Stimulated activated CD8-positive, alpha-beta memory T cell treated with anti-CD3 and anti-CD28 coated beads, Interleukin-2, amount 100 ng/mL, for 1 hour (primary cell): ENCODE measurements around the gene ARHGAP6.

Experiments
- DNase-seq, 2 donors: peaks; one replicate each; pipeline ENCODE4 v3.0.0-alpha.2; 2020; ENCODE audit warnings: low read depth in 2 of 2

ARHGAP6 gene

DNA sequence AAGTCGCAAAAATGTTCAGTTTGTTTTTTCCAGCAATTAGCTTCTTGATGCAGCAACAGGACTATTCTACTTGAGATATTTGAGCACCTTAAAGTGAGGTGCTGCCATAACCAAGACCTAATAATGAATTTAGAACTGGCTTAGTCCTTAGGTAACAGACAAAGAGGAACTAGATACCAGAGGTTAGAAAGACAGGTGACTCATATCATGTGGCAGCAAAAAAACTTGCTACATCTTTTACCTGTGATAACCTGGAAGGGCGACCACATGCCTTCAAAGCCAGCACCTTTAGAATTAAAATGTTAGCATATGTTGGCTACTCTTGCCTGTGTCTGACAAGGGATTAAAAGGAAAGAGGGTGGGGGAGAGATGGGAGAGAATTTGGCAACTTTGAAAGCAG lies 90.4 kb downstream of the ARHGAP6 start:
- no peak for DNase-seq

DNA sequence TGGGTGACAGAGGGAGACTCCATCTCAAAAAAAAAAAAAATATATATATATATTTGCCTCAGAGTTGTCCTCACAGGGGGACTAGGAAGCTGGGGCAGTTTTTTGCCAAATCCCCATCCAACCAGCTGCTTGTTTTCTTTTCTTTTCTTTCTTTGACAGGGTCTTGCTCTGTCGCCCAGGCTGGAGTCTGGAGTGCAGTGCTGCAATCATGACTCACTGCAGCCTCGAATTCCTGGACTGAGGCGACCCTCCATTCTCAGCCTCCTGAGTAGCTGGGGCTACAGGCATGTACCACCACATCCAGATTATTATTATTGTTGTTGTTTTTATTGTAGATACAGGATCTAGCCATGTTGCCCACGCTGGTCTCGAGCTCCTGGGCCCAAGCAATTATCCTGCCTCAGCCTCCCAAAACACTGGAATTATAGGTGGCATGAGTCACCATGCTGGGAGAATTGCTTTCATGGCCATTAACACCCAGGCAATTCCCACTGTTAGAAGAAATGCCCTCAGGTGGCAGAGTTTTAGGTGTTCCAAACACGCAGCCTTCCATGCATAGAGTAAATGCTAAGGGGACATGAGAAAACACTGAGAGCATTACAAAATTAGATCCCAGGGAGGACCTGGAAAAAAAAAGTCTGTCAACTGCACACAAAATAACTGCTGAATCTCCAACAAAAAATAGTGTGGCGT lies 98.0 kb downstream of the ARHGAP6 start:
- no peak for DNase-seq

GRCh38 chrX:11566789-11567188 lies 98.9 kb downstream of the ARHGAP6 start:
- DNase-seq, result no peak

GRCh38 chrX:11566173-11566572 lies 99.5 kb downstream of the ARHGAP6 start:
- no peak for DNase-seq

GRCh38 chrX:11564546-11564945 lies 101.2 kb downstream of the ARHGAP6 start:
- DNase-seq, result no peak

- DNase-seq, result no peak
Measured at GRCh38 chrX:11562570-11562969, 103.2 kb downstream of the ARHGAP6 start.

DNA sequence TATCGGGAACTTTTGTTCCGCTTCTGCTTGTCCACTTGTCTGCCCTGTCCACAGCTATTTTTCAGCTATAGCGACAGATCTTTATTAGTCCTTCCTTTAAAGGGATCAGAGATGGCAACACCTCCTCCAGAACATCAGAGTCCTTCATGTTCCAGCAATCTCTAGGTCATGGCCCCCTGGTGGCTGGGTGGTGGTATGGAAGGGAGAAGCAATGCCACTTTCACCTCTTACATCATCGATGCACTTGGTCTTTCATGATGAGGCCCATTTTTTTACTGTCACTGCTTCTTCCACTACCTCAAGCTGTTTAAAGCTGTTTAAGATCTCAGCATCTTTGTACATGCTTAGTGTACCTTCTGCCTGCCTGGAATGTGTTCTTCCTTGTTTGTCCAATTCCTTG lies 106.7 kb downstream of the ARHGAP6 start:
- peak in 1 of 2 donors; percentile 4 for DNase-seq

GRCh38 chrX:11557120-11557519 lies 108.6 kb downstream of the ARHGAP6 start:
- DNase-seq, result no peak

GRCh38 chrX:11555759-11556158 lies 110.0 kb downstream of the ARHGAP6 start:
- DNase-seq, result no peak

GRCh38 chrX:11553594-11553993 lies 112.1 kb downstream of the ARHGAP6 start:
- DNase-seq, result no peak

GRCh38 chrX:11551151-11551550 lies 114.6 kb downstream of the ARHGAP6 start:
- no peak for DNase-seq

DNA sequence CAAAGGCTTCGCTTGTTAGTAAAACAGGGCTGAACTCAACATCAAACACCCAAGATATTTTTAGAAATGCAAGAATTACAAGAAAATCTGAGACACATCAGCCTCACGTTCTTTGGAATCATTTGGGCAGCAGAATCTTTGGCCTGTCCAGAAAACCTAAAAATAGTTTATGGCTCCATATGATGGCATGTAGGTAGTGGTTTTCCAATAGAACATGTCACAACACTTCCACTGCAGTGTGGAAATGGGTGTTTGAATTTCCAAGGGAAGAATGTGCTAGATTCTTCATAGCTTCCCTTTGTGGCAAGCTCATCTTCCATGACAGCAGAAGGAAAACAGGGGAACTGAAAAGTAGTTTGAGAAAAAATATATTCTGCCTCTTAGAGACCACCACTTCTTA lies 118.8 kb downstream of the ARHGAP6 start:
- DNase-seq, result no peak

- no peak for DNase-seq
Measured at GRCh38 chrX:11543249-11543648, 122.5 kb downstream of the ARHGAP6 start.

DNA sequence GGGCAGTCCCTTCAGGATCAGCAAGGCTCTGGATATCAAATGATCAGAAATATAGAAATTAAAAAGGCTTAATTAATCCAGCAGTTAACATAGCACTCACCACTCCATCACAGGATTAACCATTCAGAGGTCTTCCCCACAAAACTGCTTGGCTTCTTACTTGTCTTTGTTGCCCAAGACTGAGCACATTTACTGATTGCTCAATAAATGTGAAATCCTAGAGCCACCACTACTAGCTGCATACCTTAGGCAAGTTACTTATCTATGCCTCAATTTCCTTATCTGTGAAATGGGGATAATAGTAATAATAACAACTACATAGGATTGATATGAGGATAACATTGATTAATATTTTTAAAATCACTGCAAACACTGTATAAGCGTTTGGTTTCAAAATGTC lies 124.2 kb downstream of the ARHGAP6 start:
- DNase-seq, result no peak

GRCh38 chrX:11540532-11541377 lies 125.0 kb downstream of the ARHGAP6 start:
- no peak for DNase-seq

DNA sequence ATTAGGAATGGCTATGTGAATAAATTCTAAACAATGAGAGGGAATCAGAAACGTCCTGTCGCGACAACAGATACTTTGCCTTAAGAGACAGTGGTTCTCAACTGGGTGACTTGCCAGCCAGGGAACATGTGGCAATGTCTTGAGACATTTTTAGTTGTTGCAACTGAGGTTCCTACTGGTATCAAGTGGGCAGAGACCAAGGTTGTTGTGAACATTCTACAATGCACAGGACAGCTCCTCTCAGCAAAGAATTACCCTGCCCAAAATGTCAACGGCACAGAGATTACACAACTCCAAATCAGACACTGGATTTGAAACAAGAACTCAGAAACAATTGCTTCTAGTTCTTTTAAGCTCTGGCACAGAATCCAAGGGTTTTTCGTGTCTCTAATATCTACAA lies 128.6 kb downstream of the ARHGAP6 start:
- DNase-seq, result no peak

DNA sequence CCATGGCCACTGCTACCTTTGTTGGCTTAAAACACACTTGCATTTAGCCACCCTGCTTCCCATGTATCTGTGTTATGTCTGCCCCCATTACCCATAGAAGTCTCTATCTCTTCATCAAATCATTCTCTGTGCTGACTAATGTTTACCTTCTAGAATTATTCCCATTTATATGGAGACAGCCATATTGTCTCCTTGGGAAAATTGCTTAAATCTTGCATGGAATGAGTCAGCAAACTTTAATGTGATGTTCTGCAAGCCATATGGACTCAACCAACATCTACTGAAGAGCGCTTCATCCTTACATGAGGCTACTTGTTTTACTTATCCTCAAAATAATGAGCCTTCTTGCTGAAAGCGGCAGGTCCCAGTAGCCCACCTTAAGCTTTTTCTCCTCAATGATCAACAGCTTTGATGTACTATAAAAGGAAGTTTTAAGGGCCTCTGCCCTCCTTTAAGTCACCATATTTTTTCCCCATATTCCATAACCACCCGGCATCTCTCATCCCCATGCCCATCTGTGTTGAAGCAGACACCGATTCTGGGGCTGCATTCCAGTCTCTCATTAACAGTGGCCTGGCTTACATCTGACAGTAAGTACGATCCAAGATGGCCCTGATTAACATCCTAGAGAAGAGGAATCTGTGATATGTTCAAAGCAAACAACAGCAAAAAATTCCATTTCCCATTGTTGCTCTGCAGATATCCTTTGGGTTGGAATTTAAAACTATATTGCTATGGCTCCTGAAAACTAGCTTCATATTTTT lies 130.4 kb downstream of the ARHGAP6 start:
- DNase-seq, result no peak

DNA sequence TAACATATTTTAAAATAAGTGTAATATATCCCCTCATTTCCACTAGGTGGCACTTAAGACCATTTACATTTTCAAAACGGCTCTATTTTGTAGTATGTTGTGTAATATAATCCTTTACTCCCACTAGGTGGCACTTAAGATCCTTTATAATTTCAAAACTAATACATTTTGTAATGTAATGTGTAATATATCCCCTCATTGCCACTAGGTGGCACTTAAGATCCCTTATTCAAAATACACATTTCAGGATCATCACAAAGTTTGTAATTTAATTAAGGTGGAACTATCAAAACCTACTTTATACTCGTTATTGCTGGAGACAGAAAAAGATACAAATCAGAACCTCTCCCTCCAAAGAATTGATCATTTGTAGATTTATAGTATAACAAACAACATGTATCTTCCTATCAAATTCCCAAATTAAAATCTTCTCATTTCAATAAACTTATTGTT lies 132.5 kb downstream of the ARHGAP6 start:
- no peak for DNase-seq

- DNase-seq, result no peak
Measured at GRCh38 chrX:11532291-11533078, 133.2 kb downstream of the ARHGAP6 start.

GRCh38 chrX:11531226-11531625 lies 134.5 kb downstream of the ARHGAP6 start:
- DNase-seq, result no peak

DNA sequence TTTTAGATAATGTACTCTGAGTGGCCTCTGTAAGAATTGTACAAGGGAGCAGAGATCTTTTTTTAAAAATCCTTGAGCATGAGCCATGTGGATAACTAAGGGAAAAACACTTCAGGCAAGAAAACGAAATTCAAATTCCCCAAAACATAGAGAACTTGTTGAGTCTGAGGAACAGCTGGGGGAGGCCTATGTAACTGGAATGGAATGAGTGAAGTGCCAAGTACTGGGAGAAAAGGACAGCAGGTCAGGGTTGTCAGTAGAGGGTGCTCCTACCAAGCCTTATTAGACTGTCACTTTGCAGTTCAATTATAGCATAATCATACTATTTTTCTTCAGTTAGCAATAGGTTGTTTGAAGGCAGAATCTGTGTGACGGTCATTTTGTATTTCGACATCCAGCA lies 135.1 kb downstream of the ARHGAP6 start:
- no peak for DNase-seq

DNA sequence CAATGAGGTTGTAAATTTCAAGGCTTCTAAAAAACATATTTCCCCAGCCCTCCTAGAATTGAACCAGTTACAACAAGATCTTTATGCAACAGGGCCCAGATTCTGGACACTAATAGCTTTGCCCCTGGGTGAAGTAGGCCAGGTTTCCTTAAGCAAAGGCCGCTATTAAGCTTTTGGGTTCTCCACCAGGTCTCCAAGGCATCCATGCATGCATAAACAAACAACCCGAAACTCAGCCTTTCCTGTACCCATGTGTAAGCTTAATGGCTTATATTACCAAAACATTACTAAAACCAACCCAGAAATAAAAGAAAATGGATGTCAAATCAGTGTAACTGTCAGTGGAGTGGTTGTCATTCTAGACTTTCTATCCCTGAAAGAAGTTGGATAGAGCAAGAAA lies 137.1 kb downstream of the ARHGAP6 start:
- no peak for DNase-seq
